Superior temporal gyrus (tissue), 1 donor: Measurements from ENCODE around the gene TAMALIN.

Experiments used
- DNase-seq: peaks from one replicate; pipeline ENCODE4 v3.0.0-alpha.2; 2016; ENCODE audit errors: extremely low spot score

The TAMALIN gene

GRCh38 chr12:52054833-52055730 is 48.3 kb downstream of the TAMALIN start:
- no peak for DNase-seq

GRCh38 chr12:52055731-52056711 is 49.3 kb downstream of the TAMALIN start:
- peak; percentile 46 for DNase-seq

- no peak for DNase-seq
Observed at GRCh38 chr12:52056801-52057637, 50.3 kb downstream of the TAMALIN start.

- no peak for DNase-seq
Observed at GRCh38 chr12:52057638-52058576, 51.2 kb downstream of the TAMALIN start.

GRCh38 chr12:52058631-52059361 is 52.0 kb downstream of the TAMALIN start:
- DNase-seq = peak; percentile 59

GRCh38 chr12:52059582-52060497 is 53.1 kb downstream of the TAMALIN start:
- DNase-seq = no peak

- no peak for DNase-seq
Observed at GRCh38 chr12:52060498-52061177, 53.9 kb downstream of the TAMALIN start.

- peak; percentile 95 for DNase-seq
Observed at GRCh38 chr12:52061470-52062166, 54.9 kb downstream of the TAMALIN start.

GRCh38 chr12:52062167-52063081 is 55.7 kb downstream of the TAMALIN start:
- DNase-seq = peak; percentile 42

GRCh38 chr12:52063082-52063924 is 56.6 kb downstream of the TAMALIN start:
- DNase-seq = no peak

GRCh38 chr12:52063981-52064649 is 57.4 kb downstream of the TAMALIN start:
- DNase-seq = no peak
